ENCODE results near the gene FKTN. TPM values are rescaled to one million over a fixed set of nuclear protein-coding genes. Genes with fewer than 3 reads are reported as not detected.

FKTN gene
- total and polyA plus RNA-seq, 2 donors (not counting 1 experiment from before 2014, with no cell fraction given) = 5.3 to 16.2 TPM

GRCh38 chr9:105676351-105676923 lies 118.5 kb downstream of the FKTN start:
- H3K36me3 ChIP-seq (replicated peaks in 1 of 2; ENCODE audit: control extremely low read depth in 1 of 2, control insufficient read depth in 1 of 2, extremely low read depth in 1 of 2, insufficient read depth in 2 of 2, low read length in 1 of 2) = no peaks in the 10 kb centered on the region
- intact Hi-C loops (cut with micrococcal nuclease) = no loop called here
- H3K27ac ChIP-seq (ENCODE audit: low read length in 2 of 2) = no peak overlapping the region
- H3K4me3 ChIP-seq (ENCODE audit: control extremely low read depth in 1 of 5, extremely low read depth in 1 of 5, insufficient read depth in 1 of 5, low read depth in 2 of 5, low read length in 4 of 5) = no peak overlapping the region
- H3K79me2 ChIP-seq (ENCODE audit: control insufficient read depth, insufficient read depth, low read length) = no peaks in the 10 kb centered on the region
- ChIA-PET POLR2A (no interaction called here), CTCF (interaction anchor here (1.7 kb wide), 1 partner anchor 11 kb away, joined by 3 read pairs; no protein-coding TSS in a partner anchor)
- H3K4me2 ChIP-seq (replicated peaks; ENCODE audit: low read depth, low read length, poor library complexity, severe bottlenecking) = no peak overlapping the region
- TF ChIP-seq EZH2 (IDR thresholded peaks at IDR 0.05; ENCODE audit: borderline replicate concordance, insufficient read depth, low read depth, low read length, poor library complexity, severe bottlenecking) (no peak), CTCF (IDR thresholded peaks at IDR 0.05) (no peak)
- H3K4me1 ChIP-seq (ENCODE audit: control insufficient read depth in 2 of 2, insufficient read depth in 2 of 2, low read length in 2 of 2) = peaks cover 12 to 16% of the 10 kb centered on the region in 2 donors
- WGBS (ENCODE audit: insufficient coverage) = 90% methylated on average over 6 of the region's 6 CpGs
- Mint-ChIP-seq H3K9me3 (ENCODE audit: insufficient read depth) (peaks cover 1% of the 10 kb centered on the region), H3K4me3 (no peak overlapping the region), H3K4me1 (peaks cover 14% of the 10 kb centered on the region), H3K27ac (no peak overlapping the region), H3K27me3 (peaks cover 4% of the 10 kb centered on the region)
- ATAC-seq (ENCODE audit: low read depth) (no peak), DNase-seq (no peak)
- no peaks in the 10 kb centered on the region for H4K20me1 ChIP-seq (ENCODE audit: control insufficient read depth, insufficient read depth, low read length, poor library complexity, severe bottlenecking)
- no peaks in the 10 kb centered on the region for H3K27me3 ChIP-seq (replicated peaks in 1 of 4; ENCODE audit: control extremely low read depth in 1 of 4, control insufficient read depth in 3 of 4, insufficient read depth in 4 of 4, low read length in 3 of 4)
- H3K9ac ChIP-seq (ENCODE audit: low read length) = no peak overlapping the region
- H3K9me3 ChIP-seq (ENCODE audit: control extremely low read depth in 1 of 3, control insufficient read depth in 2 of 3, insufficient read depth in 1 of 3, low read length in 2 of 3) = peaks cover 0 to 13% (median 4%) of the 10 kb centered on the region in 3 donors
- no peak overlapping the region for H2AFZ ChIP-seq (ENCODE audit: insufficient read depth, low read depth, low read length, poor library complexity, severe bottlenecking)

- intact Hi-C loops (cut with micrococcal nuclease) = no loop called here
- POLR2A ChIA-PET = interaction anchor here (0.8 kb wide), 1 partner anchor 16 kb away, joined by 5 read pairs; the partner anchor contains the start of gene TAL2
- Mint-ChIP-seq H3K27me3 (peaks cover 4% of the 10 kb centered on the region), H3K4me1 (peaks cover 7% of the 10 kb centered on the region), H3K4me3 (no peak overlapping the region), H3K9me3 (ENCODE audit: insufficient read depth) (no peaks in the 10 kb centered on the region), H3K27ac (no peak overlapping the region)
- Histone ChIP-seq H2AFZ (ENCODE audit: insufficient read depth, low read depth, low read length, poor library complexity, severe bottlenecking) (no peak overlapping the region), H4K20me1 (ENCODE audit: control insufficient read depth, insufficient read depth, low read length, poor library complexity, severe bottlenecking) (no peaks in the 10 kb centered on the region), H3K9ac (ENCODE audit: low read length) (no peak overlapping the region), H3K27ac (ENCODE audit: low read length in 2 of 2) (no peak overlapping the region), H3K4me1 (ENCODE audit: control insufficient read depth in 2 of 2, insufficient read depth in 2 of 2, low read length in 2 of 2) (peaks cover 6 to 9% of the 10 kb centered on the region in 2 donors), H3K4me2 (replicated peaks; ENCODE audit: low read depth, low read length, poor library complexity, severe bottlenecking) (no peak overlapping the region), H3K36me3 (replicated peaks in 1 of 2; ENCODE audit: control extremely low read depth in 1 of 2, control insufficient read depth in 1 of 2, extremely low read depth in 1 of 2, insufficient read depth in 2 of 2, low read length in 1 of 2) (no peaks in the 10 kb centered on the region), H3K79me2 (ENCODE audit: control insufficient read depth, insufficient read depth, low read length) (no peaks in the 10 kb centered on the region), H3K4me3 (ENCODE audit: control extremely low read depth in 1 of 5, extremely low read depth in 1 of 5, insufficient read depth in 1 of 5, low read depth in 2 of 5, low read length in 4 of 5) (no peak overlapping the region), H3K27me3 (replicated peaks in 1 of 4; ENCODE audit: control extremely low read depth in 1 of 4, control insufficient read depth in 3 of 4, insufficient read depth in 4 of 4, low read length in 3 of 4) (no peaks in the 10 kb centered on the region), H3K9me3 (ENCODE audit: control extremely low read depth in 1 of 3, control insufficient read depth in 2 of 3, insufficient read depth in 1 of 3, low read length in 2 of 3) (peaks cover 0 to 5% (median 2%) of the 10 kb centered on the region in 3 donors)
- 100% methylated on average over 1 of the region's 1 CpG for WGBS (ENCODE audit: insufficient coverage)
- DNase-seq (no peak), ATAC-seq (ENCODE audit: low read depth) (no peak)
- TF ChIP-seq EZH2 (IDR thresholded peaks at IDR 0.05; ENCODE audit: borderline replicate concordance, insufficient read depth, low read depth, low read length, poor library complexity, severe bottlenecking) = no peak
- TF ChIP-seq CTCF (IDR thresholded peaks at IDR 0.05) = no peak
- CTCF ChIA-PET = interaction anchor here (0.6 to 1.7 kb wide), 4 partner anchors 8 to 14 kb away, joined by 3 to 4 read pairs (median 3); no protein-coding TSS in a partner anchor
These were observed 120.2 kb downstream of the FKTN start for GRCh38 chr9:105678163-105678562.
